Chondrocyte (in vitro differentiated cells): Measurements from ENCODE around the gene ABCA1. TPM values are rescaled to one million over a fixed set of nuclear protein-coding genes. Genes with fewer than 3 reads are reported as not detected.
"Not testable (repeated sequence)": the region's sequence is repeated elsewhere in the genome, so short reads cannot be mapped to it uniquely, and the experiment has no call there.

Experiments used
- DNase-seq: peaks from one replicate; pipeline ENCODE4 v3.0.0; 2021; ENCODE audit warnings: mixed read lengths, low spot score
- H3K27ac Mint-ChIP-seq: one replicate; pipeline ENCODE4 v1.8.0; 2021; ENCODE audit warnings: mild to moderate bottlenecking, moderate library complexity, mixed read lengths; ENCODE audit not compliant: unreplicated experiment
- H3K27me3 Mint-ChIP-seq: 2 replicates; pipeline ENCODE4 v1.8.0; 2021; ENCODE audit warnings: low read depth, mixed read lengths
- H3K36me3 Mint-ChIP-seq: 2 replicates; pipeline ENCODE4 v1.8.0; 2021; ENCODE audit warnings: low read depth, mixed read lengths
- H3K4me1 Mint-ChIP-seq: 2 replicates; pipeline ENCODE4 v1.8.0; 2021; ENCODE audit warnings: low read depth, mild to moderate bottlenecking, mixed read lengths
- H3K4me3 Mint-ChIP-seq: one replicate; pipeline ENCODE4 v1.8.0; 2021; ENCODE audit warnings: mild to moderate bottlenecking, moderate library complexity, mixed read lengths; ENCODE audit not compliant: unreplicated experiment
- H3K9me3 Mint-ChIP-seq: 2 replicates; pipeline ENCODE4 v1.8.0; 2021; ENCODE audit warnings: low read depth, mixed read lengths
- CTCF ChIP-seq: fragments of 200-600 bp; sonication (generic); IDR thresholded peaks from 2 replicates; pipeline ENCODE4 v1.5.0; 2021; ENCODE audit warnings: antibody characterized with exemption, mild to moderate bottlenecking, moderate library complexity
- total RNA-seq: library from RNA; stranded (reverse); gene quantifications from 3 replicates; pipeline ENCODE4 v1.2.1, GENCODE V29; 2021

Gene ABCA1
- total RNA-seq, 1 donor from 2014 or later: 22.4 TPM

DNA sequence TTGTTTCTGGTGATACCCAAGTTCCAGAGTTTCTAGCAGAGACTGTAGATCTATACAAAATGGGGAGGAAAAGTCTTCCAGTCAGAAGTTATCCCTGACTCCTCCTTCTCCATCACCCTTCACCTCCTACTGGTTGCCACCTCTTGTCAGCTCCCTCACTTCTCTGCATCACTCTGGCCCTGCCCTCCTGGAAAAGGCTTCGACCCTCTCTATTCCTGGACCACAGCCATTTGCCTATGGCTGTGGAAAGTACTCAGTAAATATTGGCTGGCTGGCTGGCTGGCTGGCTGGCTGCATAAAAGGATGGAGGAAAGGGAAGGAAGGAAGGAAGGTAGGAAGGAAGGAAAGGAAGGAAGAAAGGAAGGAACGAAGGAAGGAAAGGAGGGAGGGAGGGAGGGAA, 32.7 kb upstream of the ABCA1 start:
- Mint-ChIP-seq H3K27ac (no peak overlapping the region), H3K4me1 (peaks cover 13% of the 10 kb centered on the region), H3K36me3 (no peaks in the 10 kb centered on the region), H3K27me3 (no peaks in the 10 kb centered on the region), H3K4me3 (no peak overlapping the region), H3K9me3 (no peaks in the 10 kb centered on the region)
- no peak for TF ChIP-seq CTCF
- no peak for DNase-seq

DNA sequence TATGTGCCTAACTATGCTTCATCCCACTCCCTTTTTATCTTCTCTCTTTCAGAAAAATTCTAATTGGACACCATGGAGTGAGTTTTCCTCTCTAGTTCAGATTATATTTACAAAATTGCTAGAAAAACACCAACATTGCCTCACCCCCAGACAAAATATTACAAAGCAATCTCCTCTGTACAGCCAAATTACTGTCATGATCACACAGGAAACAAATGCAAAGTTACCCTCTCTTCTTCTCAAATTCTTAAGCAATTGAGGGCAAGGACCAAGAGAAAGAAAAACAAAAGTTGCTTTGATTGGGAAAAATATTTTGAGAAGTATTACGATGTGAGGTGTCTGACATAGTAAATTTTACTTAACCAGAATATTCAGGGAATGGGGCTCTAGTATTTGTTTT, 30.8 kb upstream of the ABCA1 start:
- TF ChIP-seq CTCF: no peak
- no peak overlapping the region for H3K4me3 Mint-ChIP-seq
- H3K27ac Mint-ChIP-seq: no peak overlapping the region
- H3K27me3 Mint-ChIP-seq: no peaks in the 10 kb centered on the region
- no peaks in the 10 kb centered on the region for H3K9me3 Mint-ChIP-seq
- H3K36me3 Mint-ChIP-seq: no peaks in the 10 kb centered on the region
- H3K4me1 Mint-ChIP-seq: peaks cover 13% of the 10 kb centered on the region
- no peak for DNase-seq

- not testable (repeated sequence) for H3K9me3 Mint-ChIP-seq, H3K36me3 Mint-ChIP-seq, H3K27me3 Mint-ChIP-seq, H3K4me3 Mint-ChIP-seq, DNase-seq, H3K27ac Mint-ChIP-seq
- H3K4me1 Mint-ChIP-seq: peaks cover 13% of the 10 kb centered on the region
These were observed 30.1 kb upstream of the ABCA1 start for GRCh38 chr9:104958006-104958405.

DNA sequence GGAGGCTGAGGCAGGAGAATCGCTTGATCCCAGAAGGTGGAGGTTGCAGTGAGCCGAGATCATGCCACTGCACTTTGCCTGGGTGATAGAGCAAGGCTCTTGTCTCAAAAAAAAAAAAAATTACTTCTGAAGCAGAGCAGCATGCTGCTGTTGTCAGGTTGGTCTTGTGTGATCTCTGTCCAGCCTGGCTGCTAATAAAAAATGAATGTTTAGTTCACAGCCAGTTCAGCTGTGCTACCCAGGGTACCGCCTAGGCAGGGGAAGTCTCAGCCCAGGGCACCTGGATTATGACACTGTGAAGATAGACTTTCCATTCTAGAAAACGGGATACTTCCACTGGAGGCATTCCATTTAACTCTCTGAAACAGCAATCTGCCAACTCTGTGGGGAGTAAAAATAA, 23.5 kb upstream of the ABCA1 start:
- Mint-ChIP-seq H3K4me1 (peaks cover 4% of the 10 kb centered on the region), H3K27me3 (no peaks in the 10 kb centered on the region), H3K36me3 (no peaks in the 10 kb centered on the region), H3K4me3 (no peak overlapping the region), H3K9me3 (no peaks in the 10 kb centered on the region), H3K27ac (no peak overlapping the region)
- no peak for DNase-seq
- no peak for TF ChIP-seq CTCF

DNA sequence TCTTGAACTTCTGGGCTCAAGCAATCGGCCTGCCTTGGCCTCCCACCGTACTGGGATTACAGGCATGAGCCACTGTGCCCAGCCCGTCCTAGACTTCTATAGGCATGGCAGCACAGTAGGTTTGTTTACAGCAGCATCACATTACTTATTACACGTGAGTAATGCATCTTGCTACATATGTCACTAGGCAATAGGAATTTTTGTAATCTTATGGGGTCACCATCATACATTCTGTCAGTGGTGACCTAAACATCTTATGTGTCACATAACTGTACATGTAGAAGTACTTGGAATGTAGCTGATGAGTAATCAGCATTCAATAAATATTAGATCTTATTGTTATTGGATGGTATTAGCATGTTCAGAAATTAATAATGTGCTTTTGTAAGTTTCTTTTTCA, 22.9 kb upstream of the ABCA1 start:
- DNase-seq: no peak
- H3K27me3 Mint-ChIP-seq: no peaks in the 10 kb centered on the region
- H3K9me3 Mint-ChIP-seq: no peaks in the 10 kb centered on the region
- no peak overlapping the region for H3K4me3 Mint-ChIP-seq
- TF ChIP-seq CTCF: no peak
- peaks cover 4% of the 10 kb centered on the region for H3K4me1 Mint-ChIP-seq
- H3K36me3 Mint-ChIP-seq: no peaks in the 10 kb centered on the region
- H3K27ac Mint-ChIP-seq: no peak overlapping the region

- Mint-ChIP-seq H3K4me3 (no peak overlapping the region), H3K27me3 (no peaks in the 10 kb centered on the region), H3K9me3 (no peaks in the 10 kb centered on the region), H3K4me1 (peaks cover 15% of the 10 kb centered on the region), H3K27ac (no peak overlapping the region), H3K36me3 (no peaks in the 10 kb centered on the region)
- no peak for TF ChIP-seq CTCF
- no peak for DNase-seq
These were observed 20.3 kb upstream of the ABCA1 start for GRCh38 chr9:104948277-104948676.
